Tibial nerve (tissue), 4 donors: ENCODE data around the gene HLA-DOA. TPM values are rescaled to one million over a fixed set of nuclear protein-coding genes. Genes with fewer than 3 reads are reported as not detected.
A peak's percentile ranks its signal among the peaks of the same experiment; 100 is the strongest.

ENCODE experiments used
- DNase-seq, 2 donors: peaks; one replicate each; pipeline ENCODE4 v3.0.0-alpha.2; 2019; ENCODE audit warnings: low spot score in 2 of 2
- H3K27ac ChIP-seq, 4 donors: fragments of 200-600 bp; sonication (generic) in 3 of 4; one replicate each; pipeline ENCODE4 v1.5.1; 2017 to 2019; ENCODE audit warnings: mild to moderate bottlenecking in 1 of 4
- H3K27me3 ChIP-seq, 2 donors: fragments of 200-600 bp; sonication (generic) in 1 of 2; one replicate each; pipeline versions ENCODE4 v1.5.1 to v1.6.0; 2017 to 2019
- H3K36me3 ChIP-seq, 3 donors: fragments of 200-600 bp; sonication (generic); one replicate each; pipeline ENCODE4 v1.5.1; 2018 to 2019
- H3K4me1 ChIP-seq, 4 donors: fragments of 200-600 bp; sonication (generic) in 3 of 4; one replicate each; pipeline ENCODE4 v1.5.1; 2017 to 2019
- H3K4me3 ChIP-seq, 4 donors: fragments of 200-600 bp; sonication (generic) in 3 of 4; one replicate each; pipeline ENCODE4 v1.5.1; 2017 to 2019; ENCODE audit warnings: mild to moderate bottlenecking in 1 of 4, moderate library complexity in 1 of 4
- H3K9me3 ChIP-seq, 4 donors: fragments of 200-600 bp; sonication (generic) in 3 of 4; one replicate each; pipeline ENCODE4 v1.5.1; 2017 to 2019
- CTCF ChIP-seq, 5 experiments: fragments of 200-600 bp in 3 of 5; fragments of 450-650 bp in 2 of 5; sonication (generic) in 3 of 5; IDR thresholded peaks; one replicate each; pipeline ENCODE4 v1.5.1; 2016 to 2019; ENCODE audit warnings: antibody characterized with exemption in 5 of 5, mild to moderate bottlenecking in 3 of 5, moderate library complexity in 2 of 5
- EP300 ChIP-seq, 2 donors: sonication (generic); formaldehyde crosslinking; IDR thresholded peaks; one replicate each; pipeline ENCODE4 v1.6.1; 2017; ENCODE audit warnings: antibody characterized with exemption in 2 of 2, mild to moderate bottlenecking in 1 of 2
- POLR2A ChIP-seq, 2 donors: fragments of 450-650 bp; IDR thresholded peaks; one replicate each; pipeline ENCODE4 v1.6.1; 2017; ENCODE audit warnings: antibody characterized with exemption in 2 of 2, mild to moderate bottlenecking in 2 of 2, moderate library complexity in 2 of 2
- WGBS, 2 donors: methylation state at CpG; one replicate each; pipeline ENCODE4 v1.1.5; 2018; 5-methylcytosine and 5-hydroxymethylcytosine counted together
- total RNA-seq, 4 donors: library from RNA; depleted of rRNA; stranded (reverse); fragments of >200 nt; gene quantifications; one replicate each; pipeline ENCODE4 v1.1.0, GENCODE V29; 2016

The HLA-DOA gene
- total RNA-seq = 10 to 100 TPM in 1 of 4 donors, 1 to 10 TPM in 3; 3.0 to 17.7 (median 8.4) TPM

- DNase-seq = no peak
- peak within 1 kb of the TSS in 1 of 4 donors; percentile 75 for H3K27ac ChIP-seq
- H3K4me1 ChIP-seq = peaks cover 0 to 6% (median 0%) of the 10 kb centered on the region in 4 donors
- 26 to 29% methylated on average over 24 of the region's 24 CpGs for WGBS, 2 donors
- H3K27me3 ChIP-seq = peaks cover 0 to 24% of the 10 kb centered on the region in 2 donors
- no peaks in the 10 kb centered on the region for H3K9me3 ChIP-seq
- H3K36me3 ChIP-seq = no peaks in the 10 kb centered on the region
- H3K4me3 ChIP-seq = peak within 1 kb of the TSS in 3 of 4 donors; percentile 15 to 39 (median 35)
- TF ChIP-seq EP300 (IDR thresholded peaks at IDR 0.05) (no peak), POLR2A (IDR thresholded peaks at IDR 0.05) (peak in 1 of 2 donors; percentile 33), CTCF (IDR thresholded peaks at IDR 0.05) (no peak)
Observed at GRCh38 chr6:33008944-33009861, at the start of gene HLA-DOA. HLA-DOA (minus strand) TSS chr6:33009591.

- H3K4me1 ChIP-seq = no peaks in the 10 kb centered on the region
- H3K9me3 ChIP-seq = no peaks in the 10 kb centered on the region
- H3K27me3 ChIP-seq = no peaks in the 10 kb centered on the region
- WGBS, 2 donors = 66 to 67% methylated on average over 6 of the region's 6 CpGs
- no peak overlapping the region for H3K4me3 ChIP-seq
- no peaks in the 10 kb centered on the region for H3K36me3 ChIP-seq
- H3K27ac ChIP-seq = no peak overlapping the region
- TF ChIP-seq EP300 (IDR thresholded peaks at IDR 0.05) (no peak), CTCF (IDR thresholded peaks at IDR 0.05) (no peak), POLR2A (IDR thresholded peaks at IDR 0.05) (no peak)
- no peak for DNase-seq
Observed at GRCh38 chr6:33057222-33058150, 48.1 kb upstream of the HLA-DOA start.

GRCh38 chr6:33053230-33053629 lies 43.8 kb upstream of the HLA-DOA start:
- H3K4me3 ChIP-seq = no peak overlapping the region
- no peak for TF ChIP-seq EP300 (IDR thresholded peaks at IDR 0.05)
- no peaks in the 10 kb centered on the region for H3K4me1 ChIP-seq
- no peak for DNase-seq
- no peaks in the 10 kb centered on the region for H3K27me3 ChIP-seq
- H3K36me3 ChIP-seq = no peaks in the 10 kb centered on the region
- H3K27ac ChIP-seq = no peak overlapping the region
- WGBS, 2 donors = 37 to 39% methylated on average over 4 of the region's 4 CpGs
- H3K9me3 ChIP-seq = no peaks in the 10 kb centered on the region

GRCh38 chr6:33052627-33053026 lies 43.2 kb upstream of the HLA-DOA start:
- DNase-seq = no peak
- Histone ChIP-seq H3K27me3 (peaks cover 0 to 1% of the 10 kb centered on the region in 2 donors), H3K4me1 (no peaks in the 10 kb centered on the region), H3K27ac (no peak overlapping the region), H3K9me3 (no peaks in the 10 kb centered on the region), H3K4me3 (no peak overlapping the region), H3K36me3 (no peaks in the 10 kb centered on the region)
- no peak for TF ChIP-seq EP300 (IDR thresholded peaks at IDR 0.05)
- no peak for TF ChIP-seq POLR2A (IDR thresholded peaks at IDR 0.05)
- no peak for TF ChIP-seq CTCF (IDR thresholded peaks at IDR 0.05)

GRCh38 chr6:33050014-33050810 lies 40.8 kb upstream of the HLA-DOA start:
- no peak overlapping the region for H3K4me3 ChIP-seq
- 71 to 77% methylated on average over 5 to 6 of the region's 6 CpGs for WGBS, 2 donors
- H3K4me1 ChIP-seq = no peaks in the 10 kb centered on the region
- H3K9me3 ChIP-seq = no peaks in the 10 kb centered on the region
- peaks cover 0 to 5% of the 10 kb centered on the region in 2 donors for H3K27me3 ChIP-seq
- H3K27ac ChIP-seq = no peak overlapping the region
- no peaks in the 10 kb centered on the region for H3K36me3 ChIP-seq
- TF ChIP-seq EP300 (IDR thresholded peaks at IDR 0.05) (no peak), CTCF (IDR thresholded peaks at IDR 0.05) (no peak), POLR2A (IDR thresholded peaks at IDR 0.05) (no peak)
- DNase-seq = no peak
